Cerebellar cortex (tissue), 1 donor: ENCODE data around the gene ZNRF3.
"Not testable (repeated sequence)": the region's sequence is repeated elsewhere in the genome, so short reads cannot be mapped to it uniquely, and the experiment has no call there.

ENCODE experiments used
- DNase-seq: peaks from one replicate; pipeline ENCODE4 v3.0.0-alpha.2; 2015; ENCODE audit warnings: low spot score

ZNRF3 gene

DNA sequence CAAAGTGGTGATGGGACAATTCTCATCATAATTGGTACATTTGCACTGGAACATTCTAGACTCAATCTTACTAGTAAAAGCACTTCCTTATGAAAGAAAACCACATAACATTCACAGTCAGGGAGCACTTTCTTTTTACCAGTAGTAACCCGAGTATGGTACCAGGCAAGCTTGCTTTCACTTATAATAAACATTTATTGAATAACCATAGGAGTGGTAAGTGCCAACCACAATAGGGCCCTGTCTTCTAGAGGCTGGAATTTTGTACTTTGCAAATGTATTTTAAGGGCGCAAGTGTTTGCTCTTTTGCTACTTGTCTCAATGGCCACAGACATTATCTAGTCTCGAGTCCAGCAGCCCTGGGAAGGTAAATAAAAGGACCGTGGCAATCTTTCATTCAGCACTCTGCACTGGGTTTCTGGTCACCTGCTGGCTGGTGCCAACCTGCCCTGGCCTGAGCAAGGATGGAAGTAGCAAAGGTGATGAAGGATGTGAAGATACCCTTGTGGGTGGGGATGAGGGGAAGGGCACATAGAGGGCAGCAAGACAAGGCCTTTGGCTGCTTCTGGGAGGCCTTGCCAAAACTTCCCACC, 154.1 kb downstream of the ZNRF3 start:
- DNase-seq: no peak

- no peak for DNase-seq
Measured at GRCh38 chr22:29039148-29039547, 155.8 kb downstream of the ZNRF3 start.

DNA sequence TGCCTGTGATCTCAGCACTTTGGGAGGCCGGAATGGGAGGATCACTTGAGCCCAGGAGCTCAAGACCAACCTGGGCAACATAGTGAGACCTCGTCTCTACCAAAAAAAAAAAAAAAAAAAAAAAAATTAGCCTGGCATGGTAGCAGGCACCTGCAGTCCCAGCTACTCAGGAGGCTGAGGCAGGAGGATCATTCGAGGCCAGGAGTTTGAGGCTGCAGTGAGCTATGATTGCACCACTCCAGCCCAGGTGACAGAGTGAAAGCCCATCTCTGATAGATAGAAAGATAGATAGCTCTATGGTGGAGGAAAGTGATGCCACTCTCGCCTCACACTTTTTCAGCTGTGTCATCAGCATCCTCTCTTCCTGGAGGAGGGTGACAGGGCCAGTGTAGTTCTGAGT, 156.3 kb downstream of the ZNRF3 start:
- not testable (repeated sequence) for DNase-seq

GRCh38 chr22:29040385-29041275, 157.3 kb downstream of the ZNRF3 start:
- peak; percentile 93 for DNase-seq

DNA sequence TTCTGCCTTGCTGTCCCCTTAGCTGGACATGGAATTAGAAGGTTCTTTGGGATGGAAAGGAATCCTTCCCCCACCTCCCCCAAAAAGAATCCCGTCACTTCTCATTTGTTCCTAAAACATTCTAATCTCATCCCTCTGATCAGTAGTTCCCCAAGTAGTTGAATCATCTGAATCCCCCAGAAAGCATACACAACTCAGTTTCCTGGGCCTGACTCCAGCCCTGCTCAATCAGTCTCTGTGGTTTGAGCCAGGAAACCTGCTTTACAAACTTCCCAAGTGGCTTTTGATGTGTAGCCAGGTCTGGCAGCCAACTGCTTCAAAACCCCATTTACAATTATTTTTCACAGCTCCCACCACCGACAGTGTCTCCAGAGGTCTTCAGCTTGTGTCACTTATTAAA, 158.0 kb downstream of the ZNRF3 start:
- no peak for DNase-seq

DNA sequence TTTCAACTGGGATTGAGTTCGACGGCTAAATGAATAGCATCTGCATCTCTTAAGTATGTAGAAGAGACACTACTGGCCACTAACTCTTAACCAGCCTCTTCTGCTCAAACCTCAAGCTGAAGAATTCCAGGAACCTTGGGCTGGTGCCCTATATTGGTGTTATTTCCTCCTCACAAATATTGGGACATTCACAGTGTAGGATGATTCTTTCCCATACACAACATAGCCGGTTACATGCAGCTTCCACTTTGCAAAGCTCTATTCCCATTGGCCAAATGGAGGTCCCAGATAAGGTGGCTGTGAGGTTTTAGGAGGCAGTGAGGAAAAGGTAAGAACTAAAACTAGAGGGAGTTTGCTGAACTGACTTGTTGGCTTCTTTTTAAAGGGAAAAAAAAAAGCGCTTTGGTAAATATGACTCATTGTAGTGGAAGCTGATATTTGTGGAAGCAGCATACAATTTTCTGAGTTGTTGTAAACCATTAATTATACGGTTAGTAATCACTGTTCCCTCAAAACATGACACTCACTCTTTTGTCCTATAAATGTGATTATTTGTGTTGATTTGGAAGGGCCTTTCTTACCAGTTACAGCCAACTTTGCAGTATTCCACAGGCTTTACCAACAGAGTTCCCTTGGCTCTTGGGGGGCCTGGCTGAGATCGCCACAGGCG, 160.7 kb downstream of the ZNRF3 start:
- no peak for DNase-seq

DNA sequence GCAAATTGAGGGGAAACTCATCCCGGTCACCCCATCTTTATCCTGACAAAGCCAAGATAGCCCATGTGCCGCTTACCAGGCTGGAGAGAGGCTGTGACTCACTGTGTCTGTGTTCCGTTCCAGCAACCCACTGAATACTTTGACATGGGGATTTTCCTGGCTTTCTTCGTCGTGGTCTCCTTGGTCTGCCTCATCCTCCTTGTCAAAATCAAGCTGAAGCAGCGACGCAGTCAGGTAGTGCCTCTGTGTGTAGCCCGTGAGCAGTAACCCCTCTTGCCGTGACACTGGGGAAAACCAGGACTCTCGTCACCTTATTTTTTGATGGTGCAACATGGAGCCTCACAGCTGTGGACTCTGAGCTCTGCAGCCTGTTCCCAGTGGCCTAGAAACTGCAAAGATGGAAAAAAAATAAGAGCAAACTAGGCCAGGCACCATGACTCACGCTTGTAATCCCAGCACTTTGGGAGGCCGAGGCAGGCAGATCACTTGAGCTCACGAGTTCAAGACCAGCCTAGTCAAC, 161.3 kb downstream of the ZNRF3 start:
- no peak for DNase-seq

DNA sequence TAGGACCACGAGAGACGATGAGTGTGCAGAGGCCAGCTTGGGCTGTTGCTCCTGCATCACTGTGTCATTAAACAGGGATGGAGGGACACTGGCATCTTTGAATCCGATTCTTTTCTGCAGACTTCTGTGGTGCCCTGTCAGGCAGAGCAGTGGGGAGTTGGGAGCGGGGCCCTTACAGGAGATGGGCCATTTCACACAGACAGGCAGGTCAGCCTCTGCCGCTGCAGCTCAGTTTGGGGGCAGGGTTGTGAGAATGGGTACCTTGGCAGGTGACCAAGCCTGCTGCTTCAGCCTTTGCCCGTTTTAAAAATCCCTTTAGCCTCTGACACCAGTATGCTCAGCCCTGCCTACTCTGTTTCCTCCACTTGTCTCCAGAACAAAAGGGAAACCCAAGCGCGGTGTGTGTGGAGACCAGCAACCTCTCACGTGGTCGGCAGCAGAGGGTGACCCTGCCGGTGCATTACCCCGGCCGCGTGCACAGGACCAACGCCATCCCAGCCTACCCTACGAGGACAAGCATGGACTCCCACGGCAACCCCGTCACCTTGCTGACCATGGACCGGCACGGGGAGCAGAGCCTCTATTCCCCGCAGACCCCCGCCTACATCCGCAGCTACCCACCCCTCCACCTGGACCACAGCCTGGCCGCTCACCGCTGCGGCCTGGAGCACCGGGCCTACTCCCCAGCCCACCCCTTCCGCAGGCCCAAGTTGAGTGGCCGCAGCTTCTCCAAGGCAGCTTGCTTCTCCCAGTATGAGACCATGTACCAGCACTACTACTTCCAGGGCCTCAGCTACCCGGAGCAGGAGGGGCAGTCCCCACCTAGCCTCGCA, 165.7 kb downstream of the ZNRF3 start:
- DNase-seq: no peak

DNA sequence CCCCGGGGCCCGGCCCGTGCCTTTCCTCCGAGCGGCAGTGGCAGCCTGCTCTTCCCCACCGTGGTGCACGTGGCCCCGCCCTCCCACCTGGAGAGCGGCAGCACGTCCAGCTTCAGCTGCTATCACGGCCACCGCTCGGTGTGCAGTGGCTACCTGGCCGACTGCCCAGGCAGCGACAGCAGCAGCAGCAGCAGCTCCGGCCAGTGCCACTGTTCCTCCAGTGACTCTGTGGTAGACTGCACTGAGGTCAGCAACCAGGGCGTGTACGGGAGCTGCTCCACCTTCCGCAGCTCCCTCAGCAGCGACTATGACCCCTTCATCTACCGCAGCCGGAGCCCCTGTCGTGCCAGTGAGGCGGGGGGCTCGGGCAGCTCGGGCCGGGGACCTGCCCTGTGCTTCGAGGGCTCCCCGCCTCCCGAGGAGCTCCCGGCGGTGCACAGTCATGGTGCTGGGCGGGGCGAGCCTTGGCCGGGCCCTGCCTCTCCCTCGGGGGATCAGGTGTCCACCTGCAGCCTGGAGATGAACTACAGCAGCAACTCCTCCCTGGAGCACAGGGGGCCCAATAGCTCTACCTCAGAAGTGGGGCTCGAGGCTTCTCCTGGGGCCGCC, 166.4 kb downstream of the ZNRF3 start:
- DNase-seq: no peak

GRCh38 chr22:29050457-29050856, 167.1 kb downstream of the ZNRF3 start:
- DNase-seq: no peak

- DNase-seq: no peak
Measured at GRCh38 chr22:29053048-29053702, 169.8 kb downstream of the ZNRF3 start.

- DNase-seq: no peak
Measured at GRCh38 chr22:29054251-29054767, 170.9 kb downstream of the ZNRF3 start.

DNA sequence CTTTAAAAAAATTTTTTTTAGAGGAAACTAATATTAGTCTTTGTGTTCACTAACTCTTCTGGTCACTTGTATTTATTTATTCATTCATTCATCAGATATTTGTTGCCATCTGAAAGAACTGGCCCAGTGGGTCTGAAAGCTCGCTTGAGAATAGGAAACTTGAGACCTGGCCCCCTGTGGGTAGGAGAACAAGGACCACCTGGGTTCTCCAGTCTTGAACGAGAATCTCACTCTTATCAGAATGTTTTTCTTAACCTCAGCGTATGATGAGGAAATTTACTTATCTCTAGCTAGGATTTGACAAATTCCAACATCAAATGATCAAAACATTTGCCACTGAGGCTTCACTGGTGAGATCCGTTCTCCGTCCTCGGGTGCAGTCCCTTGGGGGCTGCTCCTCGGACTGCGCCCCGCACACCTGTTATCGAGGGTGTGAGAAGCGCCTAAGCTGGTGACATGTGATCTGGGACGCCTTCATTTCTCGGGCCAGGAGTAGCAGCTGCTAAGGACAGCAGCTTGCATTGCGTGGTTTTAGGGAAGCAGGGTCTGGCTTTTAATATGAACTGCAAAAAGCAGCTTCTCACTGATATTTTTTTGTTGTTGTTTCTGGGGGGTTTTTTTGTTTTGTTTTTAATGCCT, 171.9 kb downstream of the ZNRF3 start:
- DNase-seq: no peak

DNA sequence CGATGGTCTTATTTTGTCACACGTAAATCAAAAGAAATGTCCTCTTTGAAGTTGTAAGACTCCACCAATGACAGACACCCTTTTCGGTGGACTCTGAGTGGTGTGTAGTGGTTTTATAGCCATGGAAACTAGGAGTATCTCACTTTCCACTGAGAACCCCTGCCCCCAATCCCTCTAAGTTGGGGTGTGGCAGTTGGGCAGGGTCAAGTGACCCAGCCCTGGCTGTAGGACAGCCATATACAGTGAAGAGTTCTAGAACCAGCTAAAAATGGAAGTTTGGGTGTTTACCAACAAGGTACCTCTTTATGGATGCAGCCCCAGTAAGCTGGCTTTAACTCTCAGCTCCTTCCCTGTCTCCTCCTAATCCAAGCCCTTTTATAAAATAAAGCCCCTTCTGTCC, 173.1 kb downstream of the ZNRF3 start:
- DNase-seq: no peak

DNA sequence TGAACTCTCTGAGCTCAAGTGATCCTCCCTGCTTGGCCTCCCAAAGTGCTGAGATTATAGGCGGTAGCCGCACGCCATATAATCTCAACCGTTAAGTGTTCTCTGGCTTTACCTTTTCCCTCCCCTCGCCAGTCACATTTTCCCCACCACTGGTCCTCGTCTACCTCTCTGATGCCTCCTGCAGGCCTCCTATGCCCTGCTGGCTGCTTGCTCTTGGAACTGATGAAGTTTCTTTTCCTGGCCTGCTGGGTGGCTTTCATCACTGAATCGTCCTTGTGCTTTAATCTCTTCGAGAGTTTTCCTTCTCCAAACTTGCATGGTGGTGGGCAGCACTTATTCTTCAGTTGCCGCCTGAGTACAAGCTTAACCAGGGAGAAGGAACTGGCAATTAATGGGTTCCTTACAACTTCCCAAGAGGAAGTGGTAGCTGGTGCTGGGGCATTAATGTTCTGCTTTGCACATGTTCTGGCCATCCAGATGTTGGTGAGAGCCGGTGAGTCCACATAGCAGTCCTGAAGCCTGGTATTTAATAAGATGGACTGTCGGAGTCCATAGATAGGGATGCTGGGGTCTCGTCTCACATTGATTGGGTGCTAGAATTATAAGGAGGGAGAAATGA, 177.0 kb downstream of the ZNRF3 start:
- no peak for DNase-seq

DNA sequence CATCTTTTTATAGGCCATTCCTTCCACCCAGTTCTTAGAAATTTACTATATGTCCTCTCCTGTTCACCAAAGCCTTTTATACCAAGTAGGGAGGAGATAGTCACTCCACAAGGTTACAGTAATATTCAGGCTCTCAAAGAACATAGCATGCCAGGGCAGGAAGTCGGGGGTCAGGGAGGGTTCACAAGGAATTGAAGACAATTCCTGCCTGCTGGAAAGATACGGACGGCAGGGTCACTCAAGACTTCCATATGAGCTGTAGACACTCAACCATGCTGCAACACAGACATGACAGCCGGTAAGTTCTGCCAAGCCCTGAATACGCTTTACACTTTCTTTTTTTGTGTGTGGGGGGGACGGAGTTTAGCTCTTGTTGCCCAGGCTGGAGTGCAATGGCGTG, 177.6 kb downstream of the ZNRF3 start:
- no peak for DNase-seq

DNA sequence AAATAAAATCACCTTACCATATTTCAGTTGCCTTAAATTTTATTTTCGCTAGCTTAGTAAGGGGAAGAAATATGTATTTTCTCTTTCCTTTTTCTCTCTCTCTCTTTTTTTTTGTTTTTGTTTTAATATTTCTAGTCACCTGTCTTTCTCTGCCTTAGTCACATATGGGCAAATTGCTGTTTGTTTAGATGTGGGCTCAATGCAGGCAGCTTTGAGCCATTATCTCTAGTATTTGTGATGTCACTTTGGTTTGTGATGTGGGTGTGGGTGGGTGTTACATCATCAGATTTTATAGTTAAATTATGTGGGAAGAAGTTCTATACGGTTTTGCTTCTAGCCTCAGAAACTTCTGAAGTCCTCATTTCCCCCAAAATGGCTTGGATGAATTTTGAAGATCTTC, 178.4 kb downstream of the ZNRF3 start, which contains the start of gene C22orf31:
C22orf31 (minus strand) TSS at position 59 of the 400 bp plus-strand sequence; CDS start at position 20, 39 bp downstream.
- no peak for DNase-seq

- DNase-seq: no peak
Measured at GRCh38 chr22:29062286-29062821, 179.0 kb downstream of the ZNRF3 start.

GRCh38 chr22:29065468-29066190, 182.3 kb downstream of the ZNRF3 start:
- DNase-seq: no peak
